ENCODE results near the gene SYT7.

DNA sequence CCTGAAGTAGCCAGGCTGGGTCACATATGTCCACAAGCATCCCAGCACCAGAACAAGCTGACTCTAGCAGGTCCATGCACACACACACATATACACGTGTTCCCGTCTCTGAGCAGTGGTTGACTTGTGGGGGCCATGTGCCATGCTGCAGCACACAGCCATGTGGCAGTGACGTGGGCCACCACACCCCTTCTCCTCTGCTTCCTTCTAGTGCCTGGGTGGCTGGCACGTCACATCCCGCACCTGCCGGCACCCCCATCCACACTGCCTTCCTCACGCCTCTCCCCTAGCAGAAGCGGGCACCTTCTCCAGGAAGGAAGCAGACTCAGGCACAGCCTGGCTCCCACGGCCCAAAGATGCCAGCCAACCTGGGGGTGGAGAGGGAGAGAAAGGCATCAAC is 9.5 kb downstream of the SYT7 start:
- TF ChIP-seq POLR2A (IDR thresholded peaks at IDR 0.05; ENCODE audit: low read depth, low read length) (no peak), POLR2AphosphoS5 (IDR thresholded peaks at IDR 0.05; ENCODE audit: low read depth, low read length) (no peak), TAF1 (IDR thresholded peaks at IDR 0.05; ENCODE audit: borderline replicate concordance, low read depth, low read length) (no peak)

Measured in GM12892 (cell line).